Stimulated activated CD8-positive, alpha-beta memory T cell treated with anti-CD3 and anti-CD28 coated beads, Interleukin-4, amount 100 ng/mL, for 24 hours (primary cell): ENCODE measurements around the gene SRRM1.
A peak's percentile ranks its signal among the peaks of the same experiment; 100 is the strongest.

Experiments
- DNase-seq: peaks from one replicate; pipeline ENCODE4 v3.0.0-alpha.2; 2020; ENCODE audit warnings: low read depth

The SRRM1 gene

DNA sequence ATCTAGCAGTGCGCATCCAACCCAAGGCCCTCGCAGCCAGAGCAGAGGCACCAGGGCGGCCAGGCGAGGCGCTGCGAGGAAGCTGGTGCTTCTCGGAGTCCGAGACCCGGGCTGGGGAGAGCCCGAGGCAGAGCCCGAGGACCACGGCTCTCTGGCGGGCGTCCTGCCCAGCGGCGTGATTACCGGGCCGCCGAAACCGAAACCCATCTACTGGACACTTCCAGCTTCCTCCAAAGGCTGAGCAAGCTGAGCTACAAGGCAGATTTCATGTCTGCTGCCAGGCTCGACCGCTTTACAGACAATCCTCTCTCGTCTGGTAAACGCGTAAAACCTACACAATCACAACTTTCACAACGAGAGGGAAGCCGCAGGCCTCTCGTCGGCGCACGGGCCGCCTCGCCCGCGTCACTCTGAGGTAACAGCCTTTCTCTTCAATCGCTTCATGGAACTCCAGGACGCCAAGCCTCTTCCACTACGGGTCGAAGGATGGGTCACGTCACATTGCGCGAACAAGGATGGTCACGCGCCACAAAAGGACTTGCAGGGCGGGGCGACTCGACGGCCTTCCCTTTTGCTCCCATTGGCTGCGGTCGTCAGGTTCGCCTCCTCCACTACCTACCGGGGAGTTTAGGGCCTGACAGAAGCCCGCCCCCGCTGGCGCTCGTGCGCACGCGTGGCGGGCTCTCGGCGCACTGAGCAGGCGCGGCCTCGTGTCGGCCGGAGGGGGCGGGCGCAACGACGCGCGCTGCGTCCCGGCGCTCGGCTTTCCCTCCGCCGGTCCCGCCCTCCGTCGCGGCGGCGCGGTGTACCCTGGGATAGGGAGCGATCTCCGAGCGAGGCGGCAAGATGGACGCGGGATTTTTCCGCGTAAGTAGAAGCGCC lies at the start of gene SRRM1:
Gene SRRM1 (plus strand): TSS at position 822 of the 882 bp plus-strand sequence. CDS start 25 bp downstream, at position 847.
- peak; percentile 96 for DNase-seq

GRCh38 chr1:24594328-24594598 lies 48.8 kb upstream of the SRRM1 start:
- no peak for DNase-seq

- no peak for DNase-seq
Observed at GRCh38 chr1:24596401-24596880, 46.7 kb upstream of the SRRM1 start.

GRCh38 chr1:24599265-24599664 lies 43.8 kb upstream of the SRRM1 start:
- DNase-seq, result no peak

DNA sequence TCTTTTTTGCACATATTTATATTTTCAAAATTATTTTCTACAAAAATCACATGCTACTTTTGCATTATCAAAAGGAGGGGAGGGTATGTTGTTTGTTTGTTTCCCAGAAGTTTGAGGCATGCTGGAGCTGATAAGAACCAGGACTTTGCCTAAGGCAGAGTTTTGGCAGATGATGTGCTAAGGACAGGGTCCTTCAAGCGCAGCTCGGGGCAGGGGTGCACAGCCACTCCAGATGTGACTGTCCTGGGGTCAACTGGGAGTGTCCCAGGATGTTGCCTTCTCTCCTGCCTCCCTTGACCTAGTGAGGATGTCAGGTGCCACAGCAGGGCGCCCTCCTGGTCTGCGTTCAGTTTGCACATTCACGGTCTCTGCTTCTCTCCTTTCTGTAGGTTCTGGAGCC lies 42.6 kb upstream of the SRRM1 start:
- DNase-seq, result no peak

GRCh38 chr1:24605534-24606295 lies 37.4 kb upstream of the SRRM1 start:
- DNase-seq, result no peak

DNA sequence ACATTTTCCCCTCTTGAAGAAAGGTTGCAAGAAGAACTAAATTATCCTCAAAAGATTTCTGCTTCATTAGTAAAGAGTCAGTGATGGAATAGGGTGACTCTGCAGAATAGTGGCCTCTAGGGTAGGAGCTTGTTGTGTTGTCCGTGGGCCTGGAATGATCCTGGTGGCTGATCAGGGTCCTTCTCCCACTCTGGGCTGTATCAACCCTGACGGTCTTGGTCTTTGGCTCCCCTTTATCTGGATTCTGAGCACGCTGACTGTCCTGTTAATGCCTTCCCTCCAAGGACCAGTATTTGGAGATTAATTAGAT lies 36.9 kb upstream of the SRRM1 start:
- no peak for DNase-seq

DNA sequence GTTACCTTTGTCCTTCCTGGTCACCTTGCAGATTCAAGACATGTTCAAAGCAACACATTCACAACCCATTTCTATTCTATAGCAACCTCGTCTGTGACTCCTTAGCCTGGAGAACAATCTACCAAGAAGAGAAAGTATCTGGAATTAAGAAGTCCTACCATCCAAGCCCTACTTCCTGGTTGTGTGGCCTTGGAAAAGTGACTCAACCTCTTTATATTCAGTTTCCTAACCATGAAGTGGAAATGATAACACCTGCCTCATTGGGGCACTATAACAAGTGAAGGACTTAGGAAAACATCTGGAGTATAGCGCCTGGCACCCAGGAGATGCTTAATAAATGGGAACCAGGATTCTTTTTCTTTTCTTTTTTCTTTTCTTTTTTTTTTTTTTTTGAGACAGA lies 36.5 kb upstream of the SRRM1 start:
- DNase-seq, result no peak

GRCh38 chr1:24609949-24610517 lies 33.1 kb upstream of the SRRM1 start:
- no peak for DNase-seq

DNA sequence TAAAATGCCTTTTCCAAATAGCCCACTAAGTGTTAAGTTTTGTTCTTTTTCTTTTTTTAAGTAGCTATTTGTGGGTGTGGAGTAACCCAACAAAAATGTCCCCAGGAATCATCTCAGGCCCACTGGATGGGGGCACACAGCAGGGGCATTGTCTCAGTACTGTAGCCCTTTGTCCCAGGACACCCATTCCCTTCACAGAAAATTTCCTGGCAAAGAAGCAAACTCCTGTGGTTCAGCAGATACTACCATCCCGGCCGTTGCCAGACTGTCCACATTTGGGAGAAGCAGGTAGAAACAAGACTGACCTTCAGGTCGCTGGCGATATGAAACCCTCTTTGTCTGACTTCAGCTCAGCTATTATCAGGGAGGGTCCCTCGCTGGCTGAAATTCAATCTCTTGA lies 23.7 kb upstream of the SRRM1 start:
- DNase-seq, result no peak

GRCh38 chr1:24620678-24621077 lies 22.4 kb upstream of the SRRM1 start:
- DNase-seq, result no peak

DNA sequence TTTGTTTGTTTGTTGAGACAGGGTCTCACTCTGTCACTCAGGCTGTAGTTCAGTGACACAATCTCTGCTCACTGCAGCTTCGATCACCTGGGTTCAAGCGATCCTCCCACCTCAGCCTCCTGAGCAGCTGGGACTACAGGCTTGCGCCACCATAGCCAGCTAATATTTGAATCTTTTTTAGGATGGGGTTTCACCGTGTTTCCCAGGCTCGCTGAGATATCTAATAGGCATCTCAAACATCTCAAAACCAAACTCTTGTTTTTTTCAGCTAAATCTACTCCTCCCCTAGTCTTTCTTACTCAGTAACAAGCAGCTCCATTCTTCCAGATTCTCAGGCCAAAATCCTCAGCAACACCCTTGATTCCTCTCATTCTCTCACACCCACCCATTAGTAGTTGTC lies 22.0 kb upstream of the SRRM1 start:
- no peak for DNase-seq

- DNase-seq, result no peak
Observed at GRCh38 chr1:24622218-24622617, 20.9 kb upstream of the SRRM1 start.

- DNase-seq, result no peak
Observed at GRCh38 chr1:24632832-24633175, 10.3 kb upstream of the SRRM1 start.

DNA sequence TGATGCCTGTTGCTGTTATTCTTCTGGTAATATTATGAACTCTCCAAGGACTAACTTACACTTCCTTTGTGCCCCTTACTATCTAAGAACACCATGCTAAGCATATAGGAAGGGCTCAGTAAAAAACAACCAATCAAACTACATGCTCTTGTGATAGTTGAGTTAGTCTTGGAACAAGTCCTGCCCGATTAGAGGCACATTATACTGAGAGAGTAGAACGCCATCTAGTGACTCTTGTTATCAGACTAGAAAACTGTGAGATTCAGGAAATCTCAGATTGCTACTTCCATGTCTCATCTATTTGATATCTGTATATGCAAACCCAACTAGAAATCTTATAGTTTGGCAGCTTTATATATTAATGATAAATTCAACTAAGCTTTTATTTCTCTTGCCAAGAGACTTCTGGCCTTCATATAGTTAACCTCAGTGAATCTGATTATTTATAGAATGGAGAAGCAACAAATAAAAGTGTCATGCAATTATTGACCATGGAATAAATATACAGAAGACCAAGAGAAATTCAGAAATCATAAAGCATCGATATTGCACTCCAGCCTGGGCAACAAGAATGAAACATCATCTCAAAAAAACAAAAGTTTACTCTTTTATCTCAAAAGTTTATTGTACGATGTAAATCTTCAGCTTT lies 7.8 kb upstream of the SRRM1 start:
- no peak for DNase-seq

GRCh38 chr1:24636661-24637357 lies 6.3 kb upstream of the SRRM1 start:
- no peak for DNase-seq

DNA sequence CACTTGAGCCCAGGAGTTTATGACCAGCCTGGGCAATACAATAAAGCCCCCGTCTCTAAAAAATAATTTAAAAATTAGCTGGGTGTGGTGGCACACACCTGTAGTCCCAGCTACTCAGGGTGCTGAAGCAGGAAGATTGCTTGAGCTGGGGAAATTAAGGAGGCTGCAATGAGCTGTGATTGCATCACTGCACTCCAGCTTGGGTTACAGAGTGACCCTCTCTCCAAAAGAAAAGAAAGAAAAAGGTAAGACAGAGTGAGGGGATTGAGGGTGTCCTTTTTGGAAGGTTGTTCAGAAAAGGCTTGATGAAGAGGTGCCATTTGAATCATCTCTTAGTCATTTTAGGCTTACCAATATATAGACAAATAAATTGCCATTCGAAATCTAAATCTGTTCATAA lies 4.0 kb upstream of the SRRM1 start:
- no peak for DNase-seq

DNA sequence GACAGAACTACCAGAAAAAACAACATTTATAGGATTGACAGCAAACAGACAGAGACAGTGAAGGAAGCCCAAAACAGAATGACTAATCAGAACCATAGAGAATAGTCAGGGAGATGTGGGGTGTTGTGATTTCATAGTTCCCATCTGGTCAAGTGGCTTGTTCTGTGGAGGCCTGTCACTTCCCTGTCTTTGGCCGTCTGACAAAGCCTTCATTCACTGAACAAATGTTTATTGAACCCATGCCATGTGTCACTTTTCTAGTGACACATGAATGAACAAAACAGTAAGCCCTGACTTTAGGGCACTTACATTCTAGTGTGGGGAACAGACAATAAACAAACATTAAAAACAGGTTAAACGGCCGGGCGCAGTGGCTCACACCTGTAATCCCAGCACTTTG lies 3.2 kb upstream of the SRRM1 start:
- DNase-seq, result no peak

DNA sequence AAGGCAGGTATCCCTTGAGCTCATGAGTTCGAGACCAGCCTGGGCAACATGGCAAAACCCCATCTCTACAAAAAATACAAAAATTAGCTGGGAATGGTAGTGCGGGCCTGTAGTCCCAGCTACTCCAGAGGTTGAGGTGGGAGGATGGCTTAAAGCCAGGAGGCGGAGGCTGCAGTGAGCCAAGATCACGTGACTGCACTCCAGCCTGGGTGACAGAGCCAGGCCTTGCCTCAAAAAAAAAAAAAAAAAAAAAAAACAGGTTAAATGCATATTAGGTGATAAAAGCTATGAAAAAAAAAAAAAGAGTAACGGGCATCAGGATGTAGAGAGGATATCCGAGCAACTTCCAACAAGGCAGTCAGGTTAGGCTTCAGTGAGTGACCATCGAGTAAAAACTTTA lies 2.8 kb upstream of the SRRM1 start:
- no peak for DNase-seq

GRCh38 chr1:24641646-24642151 lies 1.4 kb upstream of the SRRM1 start:
- DNase-seq, result no peak

- DNase-seq, result peak; percentile 39
Observed at GRCh38 chr1:24643363-24644099, 429 bp downstream of the SRRM1 start.

DNA sequence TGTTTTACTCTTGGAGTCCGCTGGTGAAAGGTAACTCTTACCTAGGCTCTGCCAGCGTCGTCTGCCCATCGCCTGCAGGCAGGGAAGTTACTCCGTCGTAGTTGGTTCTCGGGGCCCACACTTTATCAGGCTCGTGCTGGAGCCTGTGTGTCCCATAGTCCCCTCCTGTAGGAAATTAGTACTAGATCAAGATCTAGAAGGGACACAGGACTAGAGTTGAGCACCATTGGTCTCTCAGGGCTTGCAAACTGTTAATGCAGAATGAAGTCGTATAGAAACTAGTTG lies 940 bp downstream of the SRRM1 start:
- DNase-seq, result no peak
